Stimulated activated CD8-positive, alpha-beta memory T cell treated with anti-CD3 and anti-CD28 coated beads, Interleukin-12 subunit alpha, Interleukin-12 subunit beta, amount 100 ng/mL, for 24 hours (primary cell): Measurements from ENCODE around the gene GMEB2.
"Not testable (repeated sequence)": the region's sequence is repeated elsewhere in the genome, so short reads cannot be mapped to it uniquely, and the experiment has no call there.

Experiments
- DNase-seq: peaks from one replicate; pipeline ENCODE4 v3.0.0-alpha.2; 2020; ENCODE audit errors: extremely low read depth

Gene GMEB2, protein sequence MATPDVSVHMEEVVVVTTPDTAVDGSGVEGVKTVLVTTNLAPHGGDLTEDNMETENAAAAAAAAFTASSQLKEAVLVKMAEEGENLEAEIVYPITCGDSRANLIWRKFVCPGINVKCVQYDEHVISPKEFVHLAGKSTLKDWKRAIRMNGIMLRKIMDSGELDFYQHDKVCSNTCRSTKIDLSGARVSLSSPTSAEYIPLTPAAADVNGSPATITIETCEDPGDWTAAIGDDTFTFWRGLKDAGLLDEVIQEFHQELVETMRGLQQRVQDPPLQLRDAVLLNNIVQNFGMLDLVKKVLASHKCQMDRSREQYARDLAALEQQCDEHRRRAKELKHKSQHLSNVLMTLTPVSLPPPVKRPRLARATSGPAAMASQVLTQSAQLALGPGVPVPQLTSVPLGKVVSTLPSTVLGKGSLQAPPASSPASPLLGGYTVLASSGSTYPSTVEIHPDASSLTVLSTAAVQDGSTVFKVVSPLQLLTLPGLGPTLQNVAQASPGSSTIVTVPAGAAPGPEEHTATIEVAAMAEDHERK

GRCh38 chr20:63626424-63627128, at the start of gene GMEB2:
TSS of gene GMEB2 (minus strand) at chr20:63627101. CDS start at chr20:63619397, 7,704 bp downstream.
- no peak for DNase-seq

DNA sequence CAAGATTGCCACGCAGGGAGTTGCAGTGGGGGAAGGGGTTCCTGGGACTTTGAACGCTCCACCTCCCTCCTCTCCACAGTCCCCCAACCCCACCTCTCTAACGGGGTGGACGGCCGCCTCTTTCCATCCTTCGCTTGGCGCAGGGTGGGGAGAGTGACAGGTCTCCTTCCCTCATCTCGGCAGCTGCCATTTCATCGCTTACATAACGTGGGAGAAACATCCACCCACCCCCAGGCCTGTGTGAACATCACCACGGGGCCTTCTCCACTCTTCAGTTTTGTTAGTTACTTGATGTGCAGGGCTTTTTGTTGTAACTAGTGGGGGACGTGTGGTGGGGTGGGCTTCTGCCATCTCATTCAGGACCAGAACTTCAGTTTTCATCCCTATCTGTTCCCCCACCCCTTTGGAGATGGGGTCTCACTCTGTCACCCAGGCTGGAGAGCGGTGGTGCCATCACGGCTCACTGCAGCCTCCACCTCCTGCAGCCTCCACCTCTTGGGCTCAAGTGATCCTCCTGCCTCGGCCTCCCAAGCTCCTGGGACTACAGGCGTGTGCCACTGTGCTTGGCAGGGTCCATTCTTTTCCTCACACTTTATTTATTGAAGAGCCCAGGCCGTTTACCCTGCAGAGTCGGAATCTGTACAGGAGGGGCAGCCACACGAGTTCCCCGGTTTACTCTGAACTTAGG, 48.9 kb upstream of the GMEB2 start:
- DNase-seq: no peak

DNA sequence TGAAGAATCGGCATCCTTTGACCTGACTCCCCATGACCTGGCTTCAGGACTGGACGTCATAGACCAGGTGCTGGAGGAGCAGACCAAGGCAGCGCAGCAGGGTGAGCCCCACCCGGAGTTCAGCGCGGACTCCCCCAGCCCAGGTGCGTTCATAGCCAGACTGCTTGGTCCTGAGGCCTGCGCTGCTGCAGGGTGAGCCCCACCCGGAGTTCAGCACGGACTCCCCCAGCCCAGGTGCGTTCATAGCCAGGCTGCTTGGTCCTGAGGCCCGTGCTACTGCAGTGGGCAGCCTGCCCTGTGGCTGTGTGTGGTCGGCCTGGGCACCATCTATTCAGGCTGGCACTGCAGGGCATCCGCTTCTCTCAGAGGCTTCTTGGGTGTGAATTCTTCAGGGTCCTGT, 47.0 kb upstream of the GMEB2 start:
- DNase-seq: no peak

DNA sequence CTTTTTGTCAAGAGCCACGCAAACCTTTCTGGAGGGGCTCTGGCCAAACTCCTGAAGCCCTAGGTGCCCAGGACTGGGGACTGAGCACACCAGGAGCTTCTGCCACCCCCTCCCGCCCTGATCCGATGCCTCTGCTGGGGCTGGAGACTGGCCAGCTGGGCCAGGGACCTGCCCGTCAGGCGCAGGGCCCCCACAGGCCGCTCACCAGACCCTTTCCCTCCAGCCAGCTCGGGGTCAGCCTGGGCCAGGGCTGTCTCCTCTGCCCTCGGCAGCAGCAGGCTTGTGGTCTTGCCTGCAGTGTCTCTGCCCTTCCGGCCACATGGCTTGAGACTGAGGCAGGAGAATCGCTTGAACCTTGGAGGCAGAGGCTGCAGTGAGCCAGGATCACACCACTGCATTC, 45.8 kb upstream of the GMEB2 start:
- DNase-seq: no peak

GRCh38 chr20:63671695-63672094, 44.8 kb upstream of the GMEB2 start:
- DNase-seq: not testable (repeated sequence)

DNA sequence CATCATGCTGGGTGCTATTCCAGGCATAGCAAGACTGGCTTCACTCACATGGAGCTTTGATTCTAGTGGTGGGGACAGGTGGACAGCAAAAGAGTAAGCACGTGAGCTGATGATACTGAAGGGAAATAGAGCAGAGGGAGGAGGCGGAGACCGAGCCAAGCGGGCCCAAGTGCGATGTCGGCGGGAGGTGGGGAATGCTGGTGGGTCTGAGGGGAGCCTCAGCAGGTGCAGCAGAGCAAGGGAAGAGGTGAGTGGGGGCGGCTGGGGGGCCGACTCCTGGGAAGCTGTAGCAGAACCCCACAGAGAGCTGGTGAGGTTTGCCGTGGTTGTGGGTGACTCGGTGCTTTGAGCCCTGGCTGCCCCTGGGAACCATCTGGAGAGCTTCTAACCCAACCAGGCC, 41.5 kb upstream of the GMEB2 start:
- DNase-seq: no peak

GRCh38 chr20:63667858-63668257, 41.0 kb upstream of the GMEB2 start:
- no peak for DNase-seq

DNA sequence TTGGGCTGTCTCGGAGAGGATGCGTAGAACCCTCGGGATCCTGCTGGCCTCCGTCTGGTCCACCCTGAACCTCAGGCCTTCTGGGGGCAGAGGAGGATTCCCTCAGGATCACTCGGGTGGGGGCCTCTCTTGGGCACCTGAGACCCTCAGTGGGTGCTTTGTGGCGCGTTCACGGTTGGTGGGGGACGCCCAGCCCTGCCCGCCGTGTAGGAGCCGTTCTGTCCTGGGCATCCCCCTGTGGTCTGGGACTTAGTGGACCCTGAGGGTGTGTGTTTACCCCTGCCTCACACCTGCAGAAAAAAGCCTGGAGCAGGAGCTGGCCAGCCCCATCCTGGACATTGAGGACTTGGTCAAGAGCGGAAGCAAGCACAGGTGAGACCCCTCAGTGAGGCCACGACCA, 38.8 kb upstream of the GMEB2 start:
- DNase-seq: no peak

DNA sequence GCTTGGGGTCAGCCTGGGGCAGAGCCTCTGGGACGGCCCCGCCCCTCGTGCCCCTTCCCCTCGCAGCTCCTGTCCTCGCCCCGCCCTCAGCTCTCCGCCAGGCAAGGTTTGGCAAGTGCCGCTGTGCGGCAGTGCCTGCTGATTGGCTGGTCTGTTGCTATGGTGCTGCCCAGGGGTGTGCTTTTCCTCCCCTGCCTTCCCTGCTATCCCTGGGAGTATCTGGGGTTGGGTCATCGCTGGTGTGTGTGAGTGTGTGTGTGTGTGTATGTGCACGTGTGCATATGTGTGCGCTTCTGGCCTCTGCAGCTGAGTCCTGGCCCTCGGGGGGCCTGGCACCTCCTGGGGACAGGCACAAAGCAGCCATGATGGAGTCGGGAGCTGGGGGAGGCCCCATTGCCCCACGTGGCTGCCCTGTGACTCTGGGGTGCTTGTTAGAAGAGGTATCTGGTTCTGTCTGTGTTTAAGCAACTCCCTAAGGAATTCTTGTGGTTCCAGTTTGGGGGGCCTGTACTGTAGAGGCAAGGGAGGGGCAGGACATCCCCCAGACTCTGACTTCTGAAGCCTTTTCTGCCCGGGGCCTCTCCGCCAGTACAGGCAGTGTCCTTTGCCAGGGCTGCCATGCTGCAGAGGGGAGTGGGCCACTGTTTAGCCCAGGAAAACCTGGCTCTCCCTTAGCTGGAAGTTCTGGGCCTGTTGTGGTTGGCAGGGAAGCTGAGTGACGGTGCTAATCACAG, 38.1 kb upstream of the GMEB2 start:
- DNase-seq: no peak

- no peak for DNase-seq
Measured at GRCh38 chr20:63664143-63664851, 37.4 kb upstream of the GMEB2 start.

GRCh38 chr20:63663332-63664066, 36.6 kb upstream of the GMEB2 start:
- no peak for DNase-seq

GRCh38 chr20:63662813-63663189, 35.9 kb upstream of the GMEB2 start:
- DNase-seq: no peak

- DNase-seq: no peak
Measured at GRCh38 chr20:63661959-63662812, 35.3 kb upstream of the GMEB2 start.

DNA sequence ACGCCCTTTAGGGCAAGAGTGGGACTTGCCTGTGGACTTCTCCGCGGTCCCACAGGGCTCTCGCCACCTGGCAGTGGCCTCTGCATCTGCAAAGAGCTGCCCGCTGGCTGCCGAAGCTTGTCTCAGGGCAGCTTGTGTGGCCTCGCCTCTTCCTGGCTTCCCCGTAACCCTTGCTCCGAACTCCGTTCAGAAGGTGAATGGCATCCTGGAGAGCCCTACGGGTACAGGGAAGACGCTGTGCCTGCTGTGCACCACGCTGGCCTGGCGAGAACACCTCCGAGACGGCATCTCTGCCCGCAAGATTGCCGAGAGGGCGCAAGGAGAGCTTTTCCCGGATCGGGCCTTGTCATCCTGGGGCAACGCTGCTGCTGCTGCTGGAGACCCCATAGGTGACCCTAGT, 34.2 kb upstream of the GMEB2 start:
- no peak for DNase-seq

DNA sequence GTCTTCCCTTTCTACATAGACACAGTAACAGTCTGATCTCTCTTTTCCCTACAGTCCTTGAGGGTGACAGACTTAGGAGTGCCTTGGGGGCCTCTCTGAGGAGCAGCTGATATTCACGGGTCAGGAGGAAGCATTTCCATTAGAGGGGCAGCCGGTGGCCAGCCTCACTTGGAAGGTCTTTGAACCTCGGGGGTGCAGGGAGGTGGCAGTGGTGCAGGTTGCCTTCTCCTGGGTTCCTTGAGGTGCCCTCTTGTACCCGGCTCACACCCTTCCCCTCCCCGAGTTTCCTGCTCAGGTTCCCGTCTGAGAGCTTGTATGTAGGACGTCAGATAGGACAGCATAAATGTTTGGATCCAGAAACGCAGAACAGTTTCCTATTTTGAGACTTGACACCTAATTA, 33.7 kb upstream of the GMEB2 start:
- no peak for DNase-seq

DNA sequence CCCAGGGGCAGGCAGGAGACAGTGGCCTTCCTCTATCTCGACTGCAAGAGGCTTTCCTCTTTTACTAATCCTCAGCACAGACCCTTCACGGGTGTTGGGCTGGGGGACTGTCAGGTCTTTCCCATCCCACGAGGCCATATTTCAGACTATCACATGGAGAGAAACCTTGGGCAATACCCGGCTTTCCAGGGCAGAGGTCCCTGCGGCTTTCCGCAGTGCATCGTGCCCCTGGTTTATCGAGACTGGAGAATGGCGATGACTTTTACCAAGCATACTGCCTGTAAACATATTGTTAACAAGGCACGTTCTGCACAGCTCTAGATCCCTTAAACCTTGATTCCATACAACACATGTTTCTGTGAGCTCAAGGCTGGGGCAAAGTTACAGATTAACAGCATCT, 33.3 kb upstream of the GMEB2 start:
- DNase-seq: not testable (repeated sequence)

DNA sequence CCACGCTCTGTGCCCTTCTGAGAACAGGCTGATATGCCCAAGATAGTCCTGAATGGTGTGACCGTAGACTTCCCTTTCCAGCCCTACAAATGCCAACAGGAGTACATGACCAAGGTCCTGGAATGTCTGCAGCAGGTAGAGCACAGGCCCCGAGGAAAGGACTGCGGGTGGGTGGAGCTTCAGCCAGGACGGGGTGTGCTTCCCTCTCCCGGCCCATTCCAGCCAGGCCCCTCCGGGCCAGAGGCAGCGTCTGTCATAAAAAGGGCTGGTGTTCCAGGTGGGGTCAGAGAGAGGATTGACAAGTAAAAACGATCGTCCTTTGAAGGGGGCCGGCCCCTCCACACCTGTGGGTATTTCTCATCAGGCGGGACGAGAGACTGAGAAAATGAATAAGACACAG, 32.5 kb upstream of the GMEB2 start:
- no peak for DNase-seq

DNA sequence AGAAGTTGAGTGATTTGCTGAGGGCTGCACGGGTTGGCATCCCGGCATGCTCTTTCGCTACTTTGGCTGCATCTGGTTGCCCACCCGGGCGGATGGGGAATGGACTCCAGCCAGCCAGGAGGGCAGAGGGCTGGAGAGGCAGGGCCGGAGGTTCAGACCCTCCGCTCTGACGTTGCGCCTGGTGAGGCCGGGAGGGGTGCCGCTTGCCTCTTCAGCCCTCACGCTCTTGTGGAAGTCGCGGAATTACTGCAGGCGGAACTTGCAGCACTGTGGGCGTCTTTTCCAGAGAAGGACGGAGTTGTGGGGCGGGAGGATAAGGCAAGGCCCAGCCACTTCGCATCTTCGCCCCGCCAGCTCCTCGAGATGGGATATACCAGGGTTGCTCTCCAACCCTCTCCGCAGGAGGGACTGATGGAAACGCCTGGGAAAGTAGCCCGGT, 31.9 kb upstream of the GMEB2 start:
- no peak for DNase-seq

DNA sequence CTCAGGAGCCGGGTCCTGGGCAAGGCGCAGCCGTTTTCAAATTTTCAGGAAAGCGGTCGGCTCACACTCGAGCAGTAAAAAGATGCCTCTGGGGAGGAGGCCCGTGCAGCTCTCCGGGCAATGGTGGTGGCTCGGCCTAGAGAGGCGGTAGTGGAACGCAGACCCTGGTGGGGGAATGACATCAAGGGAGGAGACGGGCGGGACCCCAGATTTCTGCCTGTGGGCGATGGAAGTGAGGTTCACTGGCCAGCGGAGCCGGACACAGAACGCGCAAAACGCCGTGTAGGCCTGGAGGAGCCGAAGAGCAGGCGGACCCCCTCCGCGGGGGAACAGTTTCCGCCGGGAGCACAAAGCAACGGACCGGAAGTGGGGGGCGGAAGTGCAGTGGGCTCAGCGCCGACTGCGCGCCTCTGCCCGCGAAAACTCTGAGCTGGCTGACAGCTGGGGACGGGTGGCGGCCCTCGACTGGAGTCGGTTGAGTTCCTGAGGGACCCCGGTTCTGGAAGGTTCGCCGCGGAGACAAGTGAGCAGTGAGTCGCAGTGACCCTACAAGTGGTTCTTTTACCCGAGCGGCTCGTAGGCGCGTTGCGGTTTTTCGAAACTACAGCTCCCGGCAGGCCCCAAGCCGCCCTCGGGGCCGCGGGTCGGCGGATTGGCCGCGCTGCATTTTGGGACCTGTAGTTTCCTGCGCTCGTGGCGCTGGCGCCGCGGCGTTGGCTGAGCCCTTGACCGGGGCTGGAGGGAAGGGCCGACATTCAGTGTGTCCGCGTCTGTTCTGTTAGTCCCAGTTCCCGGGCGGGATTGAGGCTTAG, 31.2 kb upstream of the GMEB2 start, which contains the start of gene RTEL1:
RTEL1 (plus strand) TSS at position 376 of the 812 bp plus-strand sequence. CDS start 1,091 bp downstream, outside the sequence.
- DNase-seq: peak; percentile 66
